Measurements from ENCODE around the gene MIGA2.
"Not testable (repeated sequence)": the region's sequence is repeated elsewhere in the genome, so short reads cannot be mapped to it uniquely, and the experiment has no call there.

The MIGA2 gene

GRCh38 chr9:129036241-129036922 is at the start of gene MIGA2:
Gene MIGA2 (plus strand): TSS chr9:129036626. CDS start chr9:129040595, 3,969 bp downstream.
- DNase-seq (ENCODE audit: low read depth): peak; percentile 99

- DNase-seq (ENCODE audit: low read depth): no peak
Measured at GRCh38 chr9:128986671-128987070, 49.8 kb upstream of the MIGA2 start.

GRCh38 chr9:128987805-128988204 is 48.6 kb upstream of the MIGA2 start:
- DNase-seq (ENCODE audit: low read depth): peak; percentile 81

GRCh38 chr9:128992995-128993394 is 43.4 kb upstream of the MIGA2 start:
- DNase-seq (ENCODE audit: low read depth): no peak

GRCh38 chr9:128995791-128996190 is 40.6 kb upstream of the MIGA2 start:
- no peak for DNase-seq (ENCODE audit: low read depth)

- DNase-seq (ENCODE audit: low read depth): no peak
Measured at GRCh38 chr9:128998462-128998861, 38.0 kb upstream of the MIGA2 start.

- no peak for DNase-seq (ENCODE audit: low read depth)
Measured at GRCh38 chr9:128999581-129000206, 36.7 kb upstream of the MIGA2 start.

- DNase-seq (ENCODE audit: low read depth): no peak
Measured at GRCh38 chr9:129001504-129002325, 34.7 kb upstream of the MIGA2 start.

- DNase-seq (ENCODE audit: low read depth): no peak
Measured at GRCh38 chr9:129002992-129003391, 33.4 kb upstream of the MIGA2 start.

GRCh38 chr9:129004173-129004572 is 32.3 kb upstream of the MIGA2 start:
- not testable (repeated sequence) for DNase-seq (ENCODE audit: low read depth)

- DNase-seq (ENCODE audit: low read depth): no peak
Measured at GRCh38 chr9:129005336-129005997, 31.0 kb upstream of the MIGA2 start.

- DNase-seq (ENCODE audit: low read depth): peak; percentile 75
Measured at GRCh38 chr9:129006328-129007034, 29.9 kb upstream of the MIGA2 start.

GRCh38 chr9:129007035-129007765 is 29.2 kb upstream of the MIGA2 start:
- no peak for DNase-seq (ENCODE audit: low read depth)

GRCh38 chr9:129007766-129008468 is 28.5 kb upstream of the MIGA2 start:
- DNase-seq (ENCODE audit: low read depth): no peak

GRCh38 chr9:129008469-129008965 is 27.9 kb upstream of the MIGA2 start:
- no peak for DNase-seq (ENCODE audit: low read depth)

GRCh38 chr9:129008986-129009583 is 27.3 kb upstream of the MIGA2 start:
- no peak for DNase-seq (ENCODE audit: low read depth)

- DNase-seq (ENCODE audit: low read depth): no peak
Measured at GRCh38 chr9:129009584-129010141, 26.8 kb upstream of the MIGA2 start.

- no peak for DNase-seq (ENCODE audit: low read depth)
Measured at GRCh38 chr9:129010267-129010975, 26.0 kb upstream of the MIGA2 start.

- DNase-seq (ENCODE audit: low read depth): no peak
Measured at GRCh38 chr9:129011170-129011569, 25.3 kb upstream of the MIGA2 start.
